ENCODE results near the gene GSTM2.
A peak's percentile ranks its signal among the peaks of the same experiment; 100 is the strongest.
"Not testable (repeated sequence)": the region's sequence is repeated elsewhere in the genome, so short reads cannot be mapped to it uniquely, and the experiment has no call there.

GSTM2 gene

DNA sequence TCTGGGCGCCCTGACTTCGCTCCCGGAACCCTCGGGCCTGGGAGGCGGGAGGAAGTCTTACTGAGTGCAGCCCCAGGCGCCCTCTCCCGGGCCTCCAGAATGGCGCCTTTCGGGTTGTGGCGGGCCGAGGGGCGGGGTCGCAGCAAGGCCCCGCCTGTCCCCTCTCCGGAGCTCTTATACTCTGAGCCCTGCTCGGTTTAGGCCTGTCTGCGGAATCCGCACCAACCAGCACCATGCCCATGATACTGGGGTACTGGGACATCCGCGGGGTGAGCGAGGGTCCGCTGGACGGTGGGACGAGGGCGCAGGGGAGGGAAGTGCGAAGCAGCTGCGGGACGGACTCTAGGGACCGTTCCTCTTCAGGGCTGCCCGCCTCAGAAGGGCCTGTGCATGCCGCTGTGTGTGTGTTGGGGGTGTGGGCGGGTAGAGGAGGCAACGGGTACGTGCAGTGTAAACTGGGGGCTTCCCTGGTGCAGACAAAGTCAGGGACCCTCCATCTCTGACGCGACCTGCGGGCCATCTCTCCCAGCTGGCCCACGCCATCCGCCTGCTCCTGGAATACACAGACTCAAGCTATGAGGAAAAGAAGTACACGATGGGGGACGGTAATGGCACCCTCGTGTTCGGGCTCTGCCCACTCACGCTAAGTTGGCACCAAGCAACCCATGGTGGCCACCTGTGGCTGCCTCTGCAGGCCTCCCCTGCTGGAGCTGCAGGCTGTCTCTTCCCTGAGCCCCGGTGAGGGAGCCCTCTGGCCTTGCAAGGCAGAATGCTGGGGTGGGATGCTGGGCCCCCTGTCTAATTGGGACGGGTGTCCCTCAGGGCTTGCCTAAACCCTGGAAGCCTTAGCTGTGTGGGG, 20.0 kb downstream of the GSTM2 start, which contains the start of gene GSTM1:
GSTM1 (plus strand) TSS at position 177 of the 859 bp plus-strand sequence; CDS start at position 234, 57 bp downstream.
- H3K27ac ChIP-seq (ENCODE audit: low read depth, low read length), result no peak within 1 kb of the TSS
- H3K36me3 ChIP-seq (ENCODE audit: control insufficient read depth, insufficient read depth, low read length), result no peaks in the 10 kb centered on the region
- no peaks in the 10 kb centered on the region for H3K27me3 ChIP-seq (ENCODE audit: control insufficient read depth, insufficient read depth, low read length)
- H3K9ac ChIP-seq (ENCODE audit: low read length), result peak within 1 kb of the TSS; percentile 69
- no peaks in the 10 kb centered on the region; the same call in 1 of the 2 replicates for H3K9me3 ChIP-seq (ENCODE audit: control insufficient read depth, insufficient read depth, low read depth, low read length)
- no peaks in the 10 kb centered on the region for H3K4me1 ChIP-seq (ENCODE audit: control insufficient read depth, insufficient read depth, low read length)
- peak within 1 kb of the TSS; percentile 71 for H3K4me3 ChIP-seq (ENCODE audit: low read depth, low read length)

DNA sequence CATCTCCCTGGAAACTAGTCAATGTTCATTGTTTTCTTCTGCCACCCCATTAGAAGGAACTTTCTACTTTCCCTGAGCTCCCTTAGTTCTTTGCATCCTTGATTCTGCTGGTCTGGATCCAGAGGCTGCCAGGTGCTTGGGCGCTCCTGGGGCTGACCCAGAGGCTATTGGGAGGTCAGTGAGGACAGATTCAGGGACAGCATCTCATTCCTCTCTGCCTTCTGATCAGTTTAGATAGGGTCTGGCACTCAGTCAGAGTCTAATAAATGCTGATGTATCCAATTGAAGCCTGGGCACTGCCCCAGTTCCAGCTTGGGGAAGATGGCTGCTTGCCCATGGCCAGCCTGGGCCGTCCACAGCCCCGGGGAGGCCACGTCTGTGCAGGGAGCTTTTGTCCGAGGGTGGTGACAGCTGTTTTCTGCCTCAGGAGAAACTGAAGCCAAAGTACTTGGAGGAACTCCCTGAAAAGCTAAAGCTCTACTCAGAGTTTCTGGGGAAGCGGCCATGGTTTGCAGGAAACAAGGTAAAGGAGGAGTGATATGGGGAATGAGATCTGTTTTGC, 22.1 kb downstream of the GSTM2 start:
- Histone ChIP-seq H3K27ac (ENCODE audit: low read depth, low read length) (no peak overlapping the region), H3K4me3 (ENCODE audit: low read depth, low read length) (no peak overlapping the region), H3K36me3 (ENCODE audit: control insufficient read depth, insufficient read depth, low read length) (no peaks in the 10 kb centered on the region), H3K9me3 (ENCODE audit: control insufficient read depth, insufficient read depth, low read depth, low read length) (no peaks in the 10 kb centered on the region; the same call in 1 of the 2 replicates), H3K27me3 (ENCODE audit: control insufficient read depth, insufficient read depth, low read length) (no peaks in the 10 kb centered on the region), H3K9ac (ENCODE audit: low read length) (no peak overlapping the region), H3K4me1 (ENCODE audit: control insufficient read depth, insufficient read depth, low read length) (no peaks in the 10 kb centered on the region)

DNA sequence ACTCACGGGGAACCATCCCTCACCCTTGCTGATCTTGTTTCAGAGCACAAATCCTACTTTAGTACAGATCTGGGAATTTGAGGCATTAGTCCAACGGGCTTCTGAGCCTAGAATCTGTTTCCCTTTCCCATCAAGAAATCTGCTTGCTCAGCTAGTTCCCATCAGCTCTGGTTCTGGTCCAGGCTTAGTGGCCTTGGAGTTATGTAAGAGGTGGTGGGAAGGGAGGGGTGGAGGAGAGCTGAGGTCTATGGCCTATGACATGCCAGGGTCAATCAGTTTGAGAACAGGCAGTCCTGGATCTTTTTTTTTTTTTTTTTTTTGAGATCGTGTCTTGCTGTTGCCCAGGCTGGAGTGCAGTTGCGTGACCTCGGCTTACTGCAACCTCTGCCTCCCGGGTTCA, 23.9 kb downstream of the GSTM2 start:
- H3K4me1 ChIP-seq (ENCODE audit: control insufficient read depth, insufficient read depth, low read length), result no peaks in the 10 kb centered on the region
- no peaks in the 10 kb centered on the region for H3K9me3 ChIP-seq (ENCODE audit: control insufficient read depth, insufficient read depth, low read depth, low read length)
- H3K9ac ChIP-seq (ENCODE audit: low read length), result no peak overlapping the region
- no peak overlapping the region for H3K4me3 ChIP-seq (ENCODE audit: low read depth, low read length)
- no peaks in the 10 kb centered on the region for H3K27me3 ChIP-seq (ENCODE audit: control insufficient read depth, insufficient read depth, low read length)
- no peak overlapping the region for H3K27ac ChIP-seq (ENCODE audit: low read depth, low read length)
- H3K36me3 ChIP-seq (ENCODE audit: control insufficient read depth, insufficient read depth, low read length), result no peaks in the 10 kb centered on the region

DNA sequence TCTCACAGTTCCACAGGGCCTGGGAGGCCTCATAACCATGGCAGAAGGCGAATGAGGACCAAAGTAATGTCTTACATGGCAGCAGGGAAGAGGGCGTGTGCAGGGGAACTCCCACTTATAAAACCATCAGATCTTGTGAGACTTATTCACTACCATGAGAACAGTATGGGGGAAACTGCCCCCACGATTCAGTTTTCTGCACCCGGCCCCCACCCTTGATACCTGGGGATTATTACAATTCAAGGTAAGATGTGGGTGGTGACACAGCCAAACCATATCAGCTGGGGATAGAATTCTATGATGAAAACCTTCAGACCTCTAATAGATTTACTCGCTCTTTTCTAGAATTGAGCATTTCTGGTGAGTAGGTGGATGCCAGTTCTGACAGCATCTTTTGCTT, 26.5 kb downstream of the GSTM2 start:
- H3K27ac ChIP-seq (ENCODE audit: low read depth, low read length); H3K36me3 ChIP-seq (ENCODE audit: control insufficient read depth, insufficient read depth, low read length); H3K9me3 ChIP-seq (ENCODE audit: control insufficient read depth, insufficient read depth, low read depth, low read length); H3K4me3 ChIP-seq (ENCODE audit: low read depth, low read length); H3K27me3 ChIP-seq (ENCODE audit: control insufficient read depth, insufficient read depth, low read length); H3K9ac ChIP-seq (ENCODE audit: low read length); H3K4me1 ChIP-seq (ENCODE audit: control insufficient read depth, insufficient read depth, low read length): not testable (repeated sequence)

DNA sequence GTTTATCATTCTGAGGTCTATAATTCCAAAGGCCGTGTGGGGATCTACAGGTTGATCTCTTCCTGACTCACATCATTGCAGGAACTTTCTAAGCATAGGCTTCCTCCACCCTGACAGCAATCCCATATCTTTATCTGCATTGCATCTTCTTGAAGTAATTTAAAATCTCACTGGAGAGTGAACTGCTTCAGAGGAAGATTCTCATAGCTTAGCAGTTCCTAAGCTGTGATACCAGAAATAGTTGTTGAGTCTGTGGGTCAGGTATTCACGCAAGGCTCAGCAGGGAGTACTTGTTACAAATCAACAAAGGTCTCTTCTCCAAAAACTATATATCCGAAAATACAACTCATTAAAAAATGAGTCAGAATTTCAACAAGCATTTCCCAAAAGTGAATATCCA, 27.3 kb downstream of the GSTM2 start:
- not testable (repeated sequence) for H3K4me1 ChIP-seq (ENCODE audit: control insufficient read depth, insufficient read depth, low read length); H3K9ac ChIP-seq (ENCODE audit: low read length); H3K27me3 ChIP-seq (ENCODE audit: control insufficient read depth, insufficient read depth, low read length); H3K36me3 ChIP-seq (ENCODE audit: control insufficient read depth, insufficient read depth, low read length); H3K4me3 ChIP-seq (ENCODE audit: low read depth, low read length); H3K27ac ChIP-seq (ENCODE audit: low read depth, low read length); H3K9me3 ChIP-seq (ENCODE audit: control insufficient read depth, insufficient read depth, low read depth, low read length)

DNA sequence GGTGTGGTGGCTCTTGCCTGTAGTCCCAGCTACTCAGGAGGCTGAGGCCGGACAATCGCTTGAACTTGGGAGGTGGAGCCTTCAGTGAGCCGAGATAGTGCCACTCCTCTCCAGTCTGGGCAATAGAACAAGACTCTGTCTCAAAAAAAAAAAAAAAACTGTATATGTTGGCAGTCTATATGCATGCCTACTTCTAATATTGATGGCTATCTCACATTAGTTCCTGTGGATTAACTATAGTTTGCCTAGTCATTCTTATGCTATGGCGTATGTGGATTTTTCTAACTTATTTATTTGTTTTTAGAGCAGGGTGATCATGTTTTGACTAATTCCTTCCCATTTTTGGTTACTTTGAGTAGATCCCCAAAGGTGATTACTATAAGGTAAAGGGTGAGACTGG, 29.2 kb downstream of the GSTM2 start:
- no peaks in the 10 kb centered on the region for H3K9me3 ChIP-seq (ENCODE audit: control insufficient read depth, insufficient read depth, low read depth, low read length)
- H3K9ac ChIP-seq (ENCODE audit: low read length), result no peak overlapping the region
- no peak overlapping the region for H3K27ac ChIP-seq (ENCODE audit: low read depth, low read length)
- no peaks in the 10 kb centered on the region for H3K27me3 ChIP-seq (ENCODE audit: control insufficient read depth, insufficient read depth, low read length)
- H3K36me3 ChIP-seq (ENCODE audit: control insufficient read depth, insufficient read depth, low read length), result no peaks in the 10 kb centered on the region
- H3K4me1 ChIP-seq (ENCODE audit: control insufficient read depth, insufficient read depth, low read length), result no peaks in the 10 kb centered on the region
- H3K4me3 ChIP-seq (ENCODE audit: low read depth, low read length), result no peak overlapping the region

DNA sequence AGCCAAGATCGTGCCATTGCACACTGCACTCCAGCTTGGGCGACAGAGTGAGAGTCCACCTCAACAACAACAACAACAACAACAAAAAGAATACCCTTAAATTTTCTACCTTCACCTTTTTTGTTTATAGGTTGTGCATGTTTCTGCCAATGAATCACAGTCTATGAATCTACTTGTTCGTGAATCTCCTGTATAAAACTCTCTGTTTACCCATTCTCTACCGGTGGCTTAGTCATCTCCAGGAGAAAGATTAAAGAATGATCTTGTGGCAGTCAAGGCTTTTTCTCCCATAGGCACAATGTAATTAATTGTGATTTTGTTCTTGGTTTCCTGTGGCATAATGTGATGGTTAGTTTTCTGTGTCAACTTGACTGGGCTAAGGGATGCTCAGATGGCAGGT, 30.0 kb downstream of the GSTM2 start:
- H3K4me3 ChIP-seq (ENCODE audit: low read depth, low read length); H3K9ac ChIP-seq (ENCODE audit: low read length); H3K27me3 ChIP-seq (ENCODE audit: control insufficient read depth, insufficient read depth, low read length); H3K27ac ChIP-seq (ENCODE audit: low read depth, low read length); H3K9me3 ChIP-seq (ENCODE audit: control insufficient read depth, insufficient read depth, low read depth, low read length); H3K36me3 ChIP-seq (ENCODE audit: control insufficient read depth, insufficient read depth, low read length); H3K4me1 ChIP-seq (ENCODE audit: control insufficient read depth, insufficient read depth, low read length): not testable (repeated sequence)

DNA sequence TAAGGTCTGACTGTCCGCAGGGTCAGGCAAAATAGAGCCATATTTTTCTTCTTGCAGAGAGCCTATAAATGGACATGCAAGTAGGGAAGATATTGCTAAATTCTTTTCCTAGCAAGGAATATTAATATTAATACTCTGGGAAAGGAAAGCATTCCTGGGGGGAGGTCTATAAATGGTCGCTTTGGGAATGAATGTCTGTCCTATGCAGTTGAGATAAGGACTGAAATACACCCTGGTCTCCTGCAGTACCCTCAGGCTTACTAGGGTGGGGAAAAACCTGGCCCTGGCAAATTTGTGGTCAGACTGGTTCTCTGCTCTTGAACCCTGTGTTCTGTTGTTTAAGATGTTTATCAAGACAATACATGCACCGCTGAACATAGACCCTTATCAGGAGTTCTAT, 35.1 kb downstream of the GSTM2 start:
- H3K4me3 ChIP-seq (ENCODE audit: low read depth, low read length); H3K36me3 ChIP-seq (ENCODE audit: control insufficient read depth, insufficient read depth, low read length); H3K27ac ChIP-seq (ENCODE audit: low read depth, low read length); H3K9ac ChIP-seq (ENCODE audit: low read length); H3K4me1 ChIP-seq (ENCODE audit: control insufficient read depth, insufficient read depth, low read length); H3K27me3 ChIP-seq (ENCODE audit: control insufficient read depth, insufficient read depth, low read length): not testable (repeated sequence)
- H3K9me3 ChIP-seq (ENCODE audit: control insufficient read depth, insufficient read depth, low read depth, low read length), result peaks cover 31% of the 10 kb centered on the region

DNA sequence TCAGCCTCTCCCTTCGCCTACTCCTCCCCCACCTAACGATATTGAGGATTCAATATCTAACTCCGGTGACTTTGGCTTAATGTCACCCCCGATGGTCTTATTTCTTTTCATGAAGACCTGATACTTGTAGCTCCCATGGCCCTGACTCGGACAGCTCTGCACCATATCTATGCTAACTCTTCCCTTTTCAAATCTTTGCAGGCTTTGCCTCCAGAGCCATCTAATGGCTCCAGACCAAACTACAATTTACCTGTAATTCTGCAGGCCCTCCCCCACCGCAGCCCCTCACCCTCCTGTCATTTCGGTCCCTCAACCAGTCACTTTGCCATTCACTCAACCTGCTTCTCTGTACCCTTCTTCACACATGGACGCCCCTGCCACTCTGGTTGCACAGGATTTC, 36.3 kb downstream of the GSTM2 start:
- H3K27ac ChIP-seq (ENCODE audit: low read depth, low read length), result no peak overlapping the region
- no peak overlapping the region for H3K9ac ChIP-seq (ENCODE audit: low read length)
- H3K4me1 ChIP-seq (ENCODE audit: control insufficient read depth, insufficient read depth, low read length), result no peaks in the 10 kb centered on the region
- peaks cover 41% of the 10 kb centered on the region for H3K9me3 ChIP-seq (ENCODE audit: control insufficient read depth, insufficient read depth, low read depth, low read length)
- H3K27me3 ChIP-seq (ENCODE audit: control insufficient read depth, insufficient read depth, low read length), result no peaks in the 10 kb centered on the region
- H3K36me3 ChIP-seq (ENCODE audit: control insufficient read depth, insufficient read depth, low read length), result no peaks in the 10 kb centered on the region
- no peak overlapping the region for H3K4me3 ChIP-seq (ENCODE audit: low read depth, low read length)

DNA sequence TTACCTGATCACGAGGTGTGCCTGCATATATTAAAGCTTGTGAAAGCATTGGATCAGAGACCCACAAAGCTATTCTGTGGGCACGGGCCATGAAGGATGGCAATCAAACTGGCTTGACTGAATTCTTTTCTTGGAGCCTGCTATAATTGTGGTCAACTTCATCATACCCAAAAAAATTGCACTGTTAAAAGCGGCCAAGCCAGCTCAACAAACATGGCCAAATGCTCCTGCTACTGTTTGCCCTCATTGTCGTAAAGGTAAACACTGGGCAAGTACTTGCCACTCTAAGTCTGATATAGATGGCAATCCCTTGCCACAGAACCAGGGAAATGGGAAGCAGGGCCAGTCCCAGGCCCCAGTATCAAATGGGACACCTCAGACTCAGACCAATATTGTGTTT, 37.6 kb downstream of the GSTM2 start:
- H3K4me3 ChIP-seq (ENCODE audit: low read depth, low read length), result no peak overlapping the region
- no peaks in the 10 kb centered on the region for H3K36me3 ChIP-seq (ENCODE audit: control insufficient read depth, insufficient read depth, low read length)
- H3K9ac ChIP-seq (ENCODE audit: low read length), result no peak overlapping the region
- H3K27me3 ChIP-seq (ENCODE audit: control insufficient read depth, insufficient read depth, low read length), result no peaks in the 10 kb centered on the region
- no peak overlapping the region for H3K27ac ChIP-seq (ENCODE audit: low read depth, low read length)
- H3K4me1 ChIP-seq (ENCODE audit: control insufficient read depth, insufficient read depth, low read length), result no peaks in the 10 kb centered on the region
- H3K9me3 ChIP-seq (ENCODE audit: control insufficient read depth, insufficient read depth, low read depth, low read length), result peaks cover 46% of the 10 kb centered on the region

DNA sequence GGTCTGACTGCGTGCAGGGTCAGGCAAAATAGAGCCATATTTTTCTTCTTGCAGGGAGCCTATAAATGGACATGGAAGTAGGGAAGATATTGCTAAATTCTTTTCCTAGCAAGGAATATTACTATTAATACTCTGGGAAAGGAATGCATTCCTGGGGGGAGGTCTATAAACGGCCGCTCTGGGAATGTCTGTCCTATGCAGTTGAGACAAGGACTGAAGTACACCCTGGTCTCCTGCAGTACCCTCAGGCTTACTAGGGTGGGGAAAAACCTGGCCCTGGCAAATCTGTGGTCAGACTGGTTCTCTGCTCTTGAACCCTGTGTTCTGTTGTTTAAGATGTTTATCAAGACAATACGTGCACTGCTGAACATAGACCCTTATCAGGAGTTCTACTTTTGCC, 41.1 kb downstream of the GSTM2 start:
- H3K9ac ChIP-seq (ENCODE audit: low read length); H3K27ac ChIP-seq (ENCODE audit: low read depth, low read length); H3K4me1 ChIP-seq (ENCODE audit: control insufficient read depth, insufficient read depth, low read length); H3K36me3 ChIP-seq (ENCODE audit: control insufficient read depth, insufficient read depth, low read length); H3K4me3 ChIP-seq (ENCODE audit: low read depth, low read length); H3K27me3 ChIP-seq (ENCODE audit: control insufficient read depth, insufficient read depth, low read length): not testable (repeated sequence)
- H3K9me3 ChIP-seq (ENCODE audit: control insufficient read depth, insufficient read depth, low read depth, low read length), result peaks cover 34% of the 10 kb centered on the region
